AG20443 (cell line): Measurements from ENCODE around the gene YPEL3.
A peak's percentile ranks its signal among the peaks of the same experiment; 100 is the strongest.
"Not testable (repeated sequence)": the region's sequence is repeated elsewhere in the genome, so short reads cannot be mapped to it uniquely, and the experiment has no call there.

ENCODE experiments used
- DNase-seq: peaks from one replicate; pipeline ENCODE4 v3.0.0; 2012; ENCODE audit warnings: low spot score, mixed read lengths

YPEL3 gene

DNA sequence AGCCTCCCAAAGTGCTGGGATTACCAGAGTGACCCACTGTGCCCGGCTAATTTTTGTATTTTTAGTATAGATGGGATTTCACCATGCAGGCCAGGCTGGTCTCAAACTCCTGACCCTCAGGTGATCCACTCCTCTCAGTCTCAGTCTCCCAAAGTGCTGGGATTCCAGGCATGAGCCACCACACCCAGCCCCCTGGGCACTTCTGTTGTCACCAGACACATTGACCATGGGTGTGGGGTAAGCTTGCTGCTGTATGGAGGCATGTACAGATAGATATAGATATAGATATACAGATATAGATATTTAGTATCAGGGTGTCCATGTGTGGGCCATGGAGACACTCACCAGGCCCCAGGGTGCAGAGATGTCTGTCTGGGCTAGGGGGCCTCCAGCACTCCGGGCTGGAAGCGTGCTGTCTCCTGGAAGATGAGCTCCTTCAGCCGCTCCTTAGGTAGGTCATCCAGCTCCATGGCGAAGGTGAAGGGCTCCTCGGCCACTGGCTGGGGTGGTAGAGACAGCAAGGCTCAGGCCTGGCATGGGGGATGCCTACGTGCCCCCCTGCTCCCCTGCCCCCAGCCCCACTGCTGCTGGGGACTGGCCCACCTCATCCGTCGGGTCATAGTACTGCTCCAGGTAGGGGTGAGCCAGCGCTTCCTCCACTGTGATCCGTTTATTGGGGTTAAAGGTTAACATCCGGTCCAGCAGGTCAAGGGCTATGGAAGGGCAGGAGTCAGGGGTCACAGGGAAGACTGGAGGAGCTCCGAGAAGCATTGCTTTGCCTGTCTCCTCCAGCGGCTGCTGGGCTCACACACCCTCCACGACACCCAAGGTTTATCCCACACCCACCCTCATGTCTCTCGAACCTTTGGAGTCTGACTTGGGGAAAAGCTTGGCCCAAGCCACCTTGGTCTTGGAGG, 20.5 kb upstream of the YPEL3 start:
- DNase-seq, result no peak

GRCh38 chr16:30115238-30115637, 19.2 kb upstream of the YPEL3 start:
- DNase-seq, result no peak

DNA sequence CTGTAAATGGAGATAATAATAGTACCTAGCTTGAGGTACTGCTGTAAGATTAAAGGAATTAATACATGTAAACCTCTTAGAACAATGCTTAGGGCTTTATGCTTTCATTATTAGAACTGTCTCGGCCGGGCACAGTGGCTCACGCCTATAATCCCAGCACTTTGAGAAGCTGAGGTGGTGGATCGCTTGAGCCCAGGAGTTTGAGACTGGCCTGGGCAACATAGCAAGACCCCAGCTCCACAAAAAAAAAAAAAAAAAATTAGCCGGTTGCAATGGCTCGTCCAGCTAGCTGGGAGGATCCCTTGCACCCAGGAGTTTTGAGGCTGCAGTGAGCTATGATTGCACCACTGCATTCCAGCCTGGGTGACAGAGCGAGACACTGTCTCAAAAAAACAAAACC, 18.8 kb upstream of the YPEL3 start:
- not testable (repeated sequence) for DNase-seq

- no peak for DNase-seq
Observed at GRCh38 chr16:30114411-30114810, 18.4 kb upstream of the YPEL3 start.

DNA sequence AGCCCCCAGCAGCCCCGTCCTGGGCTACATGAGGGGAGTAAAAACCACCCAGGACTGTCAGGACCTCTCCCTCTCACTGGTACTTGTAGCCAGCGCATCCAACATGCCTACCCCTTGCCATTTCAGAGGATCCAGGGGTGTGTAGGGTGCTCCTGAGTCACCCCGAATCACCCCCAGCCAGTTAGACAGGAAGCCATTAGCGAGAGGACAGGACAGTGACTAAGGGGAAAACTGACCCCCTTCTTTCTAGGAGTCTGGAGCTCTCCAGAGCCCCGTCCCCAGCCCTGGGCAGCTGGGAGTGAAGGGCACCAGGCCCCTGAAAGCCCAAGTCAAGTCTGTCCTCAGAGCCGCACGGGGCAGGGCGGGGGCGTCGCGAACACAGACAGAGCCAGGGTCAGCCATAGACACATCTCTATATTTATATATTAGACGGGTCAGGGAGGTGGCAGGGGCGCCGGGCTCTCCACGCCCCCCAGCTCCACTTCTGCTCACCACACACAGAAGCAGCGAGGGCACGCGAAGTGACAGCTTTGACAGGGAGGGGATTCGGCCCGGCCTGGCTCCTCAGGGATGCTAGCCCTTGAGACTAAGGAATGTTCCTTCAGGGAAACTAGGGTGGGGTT, 17.8 kb upstream of the YPEL3 start:
- no peak for DNase-seq

GRCh38 chr16:30113031-30113710, 17.2 kb upstream of the YPEL3 start, which contains the start of gene GDPD3:
Gene GDPD3 (minus strand): TSS chr16:30113537. CDS start chr16:30113478, 59 bp downstream.
- no peak for DNase-seq

GRCh38 chr16:30112197-30113030, 16.4 kb upstream of the YPEL3 start:
- peak; percentile 82 for DNase-seq

GRCh38 chr16:30110661-30111060, 14.6 kb upstream of the YPEL3 start:
- no peak for DNase-seq

DNA sequence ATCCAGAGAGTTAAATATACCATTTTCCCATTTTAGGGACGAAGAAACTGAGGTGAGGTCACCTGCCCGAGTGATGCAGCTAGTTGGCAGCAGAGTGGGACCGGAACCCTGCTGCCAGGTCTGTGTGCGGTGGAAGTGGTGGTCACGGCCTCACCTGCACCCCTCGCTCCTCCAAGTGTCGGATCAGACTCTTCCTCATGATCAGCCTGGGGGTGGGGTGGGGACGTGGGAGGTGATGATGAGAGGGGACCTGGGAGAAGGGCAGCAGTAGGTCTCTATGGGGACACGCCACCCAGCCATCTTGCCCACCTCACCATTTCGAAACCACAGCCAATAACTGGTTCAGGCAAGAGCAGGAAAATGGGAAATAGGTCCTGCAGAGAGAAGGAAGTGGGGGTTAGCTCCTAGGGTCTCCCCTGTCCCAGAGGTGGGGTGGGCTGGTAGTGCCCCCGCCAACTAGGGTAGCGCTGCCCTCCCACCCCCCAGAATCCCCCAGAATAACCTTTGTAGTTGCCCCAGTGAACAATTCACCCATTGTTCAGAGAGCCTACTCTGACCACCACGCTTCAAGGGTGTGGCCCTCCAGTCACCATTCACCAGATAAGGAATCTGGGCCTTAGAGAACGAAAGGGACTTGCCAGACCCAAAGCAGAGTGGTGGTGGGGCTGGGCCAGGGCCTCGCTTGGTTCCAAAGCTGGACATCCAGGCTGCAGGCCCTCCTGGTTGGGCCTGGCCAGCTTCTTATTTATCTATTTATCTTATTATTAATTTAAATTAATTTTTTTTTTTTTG, 12.2 kb upstream of the YPEL3 start:
- DNase-seq, result no peak

DNA sequence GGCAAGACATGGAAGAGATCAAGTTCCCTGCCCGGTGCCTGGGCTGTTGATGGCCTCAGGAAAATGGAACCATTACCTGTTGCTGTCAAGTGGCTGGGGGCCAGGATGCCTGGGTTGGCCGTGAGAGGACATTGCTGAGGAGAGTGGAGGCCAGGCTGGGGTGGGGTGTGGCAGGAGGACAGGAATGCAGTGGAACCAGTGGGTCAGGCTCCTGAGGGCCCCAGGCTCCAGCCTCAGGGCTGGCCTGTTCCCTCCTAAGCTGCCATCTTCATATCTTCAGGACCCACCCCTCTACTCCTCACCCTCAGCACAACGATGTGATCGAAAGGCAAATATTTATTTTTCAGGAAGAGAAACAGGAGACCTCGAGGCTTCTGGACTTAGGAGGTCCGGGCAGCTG, 8.5 kb upstream of the YPEL3 start:
- DNase-seq, result no peak

DNA sequence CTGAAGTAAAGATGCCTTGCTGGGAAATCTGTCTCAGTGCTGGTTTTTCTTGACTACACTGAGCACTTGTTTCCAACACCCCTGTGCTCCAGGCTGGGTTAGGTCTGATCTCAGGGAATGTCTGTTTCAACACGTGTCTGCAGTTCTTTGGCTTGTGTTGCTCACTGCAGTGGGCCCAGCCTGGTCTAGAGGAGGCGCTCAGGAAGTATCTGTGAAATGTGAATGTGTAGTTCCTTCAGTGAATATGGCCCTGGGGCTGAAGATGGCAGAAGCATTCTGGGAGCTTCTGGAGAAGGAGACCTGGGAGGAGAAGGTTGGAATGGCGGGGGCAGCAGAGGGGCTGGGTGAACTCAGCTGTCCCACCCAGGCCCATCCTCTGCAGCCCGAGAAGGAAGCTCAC, 8.1 kb upstream of the YPEL3 start:
- DNase-seq, result no peak

GRCh38 chr16:30096862-30097563, 1.0 kb upstream of the YPEL3 start:
- no peak for DNase-seq

- DNase-seq, result no peak
Observed at GRCh38 chr16:30095166-30096078, 591 bp downstream of the YPEL3 start.

DNA sequence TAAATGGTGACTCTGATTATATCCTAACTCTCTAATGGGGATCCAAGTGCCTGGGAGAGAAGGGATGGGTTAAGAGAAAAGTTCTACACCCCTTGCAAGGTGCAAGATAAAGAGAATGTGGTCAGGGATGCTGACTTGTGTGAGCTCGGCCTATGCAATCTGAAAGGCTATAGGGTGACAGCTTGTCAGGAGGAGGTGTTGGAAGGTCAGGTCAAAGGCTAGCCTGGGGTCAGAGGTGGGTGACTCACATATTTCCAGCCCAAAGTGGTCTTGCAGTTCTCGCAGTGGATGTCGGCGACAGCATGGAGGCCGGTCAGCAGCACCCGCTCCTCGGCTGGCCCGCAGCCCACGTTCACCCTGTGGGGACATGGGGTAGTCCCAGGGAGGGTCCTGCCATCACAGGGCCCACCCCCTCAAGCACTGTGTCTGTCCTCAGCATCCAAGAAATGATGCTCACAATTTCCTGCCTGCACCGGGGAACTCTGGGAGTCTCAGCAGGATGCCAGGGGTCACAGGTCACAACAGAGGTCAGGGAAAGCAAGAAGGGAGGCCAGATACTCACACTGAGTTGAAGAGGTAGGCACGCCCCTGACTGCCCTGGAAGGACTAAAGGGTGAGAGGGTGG, 1.4 kb downstream of the YPEL3 start:
- DNase-seq, result no peak

DNA sequence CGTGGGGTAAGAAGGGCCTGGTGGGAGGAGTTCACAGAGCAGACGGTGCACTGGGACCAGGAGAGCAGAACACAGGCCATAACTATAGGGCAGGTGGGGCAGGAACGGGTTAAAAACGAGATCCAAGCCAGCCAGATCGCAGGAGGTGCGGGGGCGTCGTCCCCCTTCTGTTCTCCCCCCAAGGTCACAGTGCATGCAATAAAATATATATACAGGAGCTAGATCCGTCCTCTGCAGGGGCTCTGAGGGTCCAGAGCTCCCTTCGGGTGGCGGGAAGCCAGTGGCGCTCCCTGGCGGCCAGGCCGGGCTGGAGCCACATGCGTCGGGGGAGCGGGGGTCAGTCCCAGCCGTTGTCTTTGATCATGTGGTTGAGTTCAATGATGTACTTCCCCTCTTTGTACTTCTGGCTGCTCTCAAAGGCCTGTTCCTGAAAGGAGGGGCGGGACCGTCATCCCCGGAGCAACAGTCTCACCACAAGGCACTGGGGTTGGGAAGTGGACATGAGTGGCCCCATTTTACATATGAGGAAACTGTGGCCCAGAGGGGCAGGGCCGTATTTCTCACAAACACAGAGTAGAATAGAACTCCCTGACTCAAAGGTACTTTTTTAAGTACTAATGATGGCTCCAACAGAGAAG, 3.5 kb downstream of the YPEL3 start:
- DNase-seq, result peak; percentile 67

- DNase-seq, result peak; percentile 96
Observed at GRCh38 chr16:30091474-30092372, 4.3 kb downstream of the YPEL3 start, which contains the start of gene TBX6. Gene TBX6 (minus strand): TSS chr16:30091924. CDS start chr16:30091193, 731 bp downstream.
